Coronary artery (tissue), 2 donors: ENCODE results near the gene STXBP1.

Experiments used
- DNase-seq: peaks from one replicate; pipeline ENCODE4 v3.0.0-alpha.2; 2017; ENCODE audit warnings: low spot score
- H3K27ac ChIP-seq, 2 donors: fragments of 200-600 bp; sonication (generic); one replicate each; pipeline ENCODE4 v1.5.1; 2016 to 2019
- H3K4me3 ChIP-seq: fragments of 200-600 bp; sonication (generic); 2 replicates; pipeline ENCODE4 v1.5.1; 2016; ENCODE audit warnings: mild to moderate bottlenecking, moderate library complexity
- TF ChIP-seq, protein P1 (sequence below): fragments of 200-600 bp; sonication (generic); IDR thresholded peaks from one replicate; pipeline ENCODE4 v1.5.1; 2019; ENCODE audit warnings: antibody characterized with exemption

The STXBP1 gene

DNA sequence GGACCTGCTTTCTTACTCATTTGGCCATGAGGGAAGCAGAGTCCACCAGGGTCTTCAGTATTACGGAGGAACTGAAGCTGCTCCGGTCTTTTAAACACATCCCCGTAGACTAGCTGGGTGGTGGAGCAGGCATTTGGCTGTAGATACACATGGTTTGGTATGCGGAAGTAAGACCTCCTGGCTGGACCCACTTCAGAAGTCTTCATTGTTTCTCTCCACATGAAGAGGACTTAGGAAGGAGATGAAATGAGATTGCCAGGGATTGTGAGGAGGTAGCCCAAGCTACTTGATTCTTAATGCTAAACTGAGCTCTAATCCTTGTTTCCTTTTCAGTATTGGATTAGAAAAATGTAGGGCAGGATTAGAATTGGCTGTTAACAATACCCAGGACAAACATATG lies 32.9 kb downstream of the STXBP1 start:
- DNase-seq = no peak
- Histone ChIP-seq H3K4me3 (no peak overlapping the region), H3K27ac (no peak overlapping the region)
- TF ChIP-seq, protein P1, sequence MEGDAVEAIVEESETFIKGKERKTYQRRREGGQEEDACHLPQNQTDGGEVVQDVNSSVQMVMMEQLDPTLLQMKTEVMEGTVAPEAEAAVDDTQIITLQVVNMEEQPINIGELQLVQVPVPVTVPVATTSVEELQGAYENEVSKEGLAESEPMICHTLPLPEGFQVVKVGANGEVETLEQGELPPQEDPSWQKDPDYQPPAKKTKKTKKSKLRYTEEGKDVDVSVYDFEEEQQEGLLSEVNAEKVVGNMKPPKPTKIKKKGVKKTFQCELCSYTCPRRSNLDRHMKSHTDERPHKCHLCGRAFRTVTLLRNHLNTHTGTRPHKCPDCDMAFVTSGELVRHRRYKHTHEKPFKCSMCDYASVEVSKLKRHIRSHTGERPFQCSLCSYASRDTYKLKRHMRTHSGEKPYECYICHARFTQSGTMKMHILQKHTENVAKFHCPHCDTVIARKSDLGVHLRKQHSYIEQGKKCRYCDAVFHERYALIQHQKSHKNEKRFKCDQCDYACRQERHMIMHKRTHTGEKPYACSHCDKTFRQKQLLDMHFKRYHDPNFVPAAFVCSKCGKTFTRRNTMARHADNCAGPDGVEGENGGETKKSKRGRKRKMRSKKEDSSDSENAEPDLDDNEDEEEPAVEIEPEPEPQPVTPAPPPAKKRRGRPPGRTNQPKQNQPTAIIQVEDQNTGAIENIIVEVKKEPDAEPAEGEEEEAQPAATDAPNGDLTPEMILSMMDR = no peak

DNA sequence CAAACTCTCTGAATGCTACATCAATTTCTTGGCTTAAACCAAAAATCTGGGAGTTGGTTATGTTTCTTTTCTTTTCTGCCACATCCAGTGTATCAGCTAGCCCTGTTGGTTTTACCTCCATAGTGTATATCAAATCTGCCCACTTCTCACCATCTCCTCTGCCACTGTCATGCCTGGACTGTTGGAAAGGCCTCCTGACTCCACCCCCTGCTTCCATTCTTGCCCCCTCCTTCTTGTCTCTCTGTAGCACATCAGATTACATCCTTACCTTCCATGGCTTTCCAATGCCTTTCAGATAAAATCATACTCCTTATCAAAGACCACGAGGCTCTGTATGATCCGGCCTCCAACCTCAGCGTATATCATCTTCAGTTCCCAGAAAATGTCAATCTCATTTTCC lies 35.4 kb downstream of the STXBP1 start:
- H3K27ac ChIP-seq = no peak overlapping the region
- no peak overlapping the region for H3K4me3 ChIP-seq
- TF ChIP-seq, protein P1 = no peak
- DNase-seq = no peak

DNA sequence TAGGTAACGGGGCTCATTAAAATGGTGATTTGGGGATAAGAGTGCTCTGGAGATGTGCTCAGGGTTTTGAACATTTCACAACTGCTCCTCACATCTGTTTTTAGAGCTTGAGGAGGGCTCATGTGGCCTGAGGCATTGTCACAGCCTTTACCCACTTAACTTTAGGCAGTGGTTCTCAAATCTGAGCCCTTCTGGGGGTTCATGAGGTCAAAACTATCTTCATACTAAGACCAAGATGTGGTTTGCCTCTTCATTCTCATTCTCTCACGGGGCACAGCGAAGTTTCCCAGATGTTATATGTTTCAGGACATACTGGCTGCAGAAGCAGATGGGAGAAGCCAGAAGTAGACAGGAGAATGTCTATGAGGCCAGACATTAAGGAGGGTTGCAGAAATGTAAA lies 38.4 kb downstream of the STXBP1 start:
- TF ChIP-seq, protein P1 = no peak
- no peak overlapping the region for H3K4me3 ChIP-seq
- H3K27ac ChIP-seq = no peak overlapping the region
- DNase-seq = no peak

DNA sequence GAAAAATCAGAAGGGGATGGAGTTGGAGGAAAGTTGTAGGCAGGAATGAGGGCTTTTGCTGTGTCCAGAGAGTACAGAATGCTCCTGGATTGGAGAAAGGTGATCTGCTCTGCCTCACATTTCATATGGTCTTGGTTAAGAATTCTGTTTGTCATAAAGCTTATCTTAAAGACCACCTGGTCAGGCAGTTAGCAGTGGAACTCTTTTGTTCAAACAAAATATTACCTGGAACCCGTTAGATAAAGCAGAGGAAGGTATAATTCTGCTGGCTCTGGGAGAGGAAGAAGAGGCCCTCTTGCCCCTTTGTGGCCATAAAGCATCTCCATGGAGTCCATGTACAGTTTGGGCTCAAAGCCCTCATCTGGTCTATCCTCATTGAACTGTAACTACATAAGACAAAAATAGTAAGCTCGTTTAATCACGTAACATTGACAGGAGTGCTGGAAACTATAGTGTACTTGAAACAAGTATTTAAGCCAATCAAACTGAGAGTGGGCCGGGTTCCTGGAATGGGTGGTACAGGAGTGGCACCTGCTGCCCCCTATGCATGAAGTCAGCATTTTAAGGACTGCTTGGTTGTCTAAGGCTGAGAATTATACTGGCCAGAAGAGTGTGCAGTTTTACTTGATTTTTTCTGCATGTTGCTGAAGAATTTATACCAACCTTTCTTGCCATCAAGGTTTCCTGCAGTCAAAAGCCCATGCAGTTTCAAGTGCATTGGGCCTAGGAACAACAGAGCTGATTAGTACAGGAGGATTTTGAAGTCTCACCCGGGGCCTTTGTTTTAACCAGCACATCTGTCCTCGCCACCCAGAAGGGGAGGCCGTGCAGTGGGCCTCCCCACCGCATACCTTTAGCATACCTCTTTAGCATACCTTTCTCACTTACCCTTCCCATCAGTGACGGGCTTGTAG lies 39.9 kb downstream of the STXBP1 start:
- DNase-seq = no peak
- H3K27ac ChIP-seq = no peak overlapping the region
- TF ChIP-seq, protein P1 = no peak
- no peak overlapping the region for H3K4me3 ChIP-seq

DNA sequence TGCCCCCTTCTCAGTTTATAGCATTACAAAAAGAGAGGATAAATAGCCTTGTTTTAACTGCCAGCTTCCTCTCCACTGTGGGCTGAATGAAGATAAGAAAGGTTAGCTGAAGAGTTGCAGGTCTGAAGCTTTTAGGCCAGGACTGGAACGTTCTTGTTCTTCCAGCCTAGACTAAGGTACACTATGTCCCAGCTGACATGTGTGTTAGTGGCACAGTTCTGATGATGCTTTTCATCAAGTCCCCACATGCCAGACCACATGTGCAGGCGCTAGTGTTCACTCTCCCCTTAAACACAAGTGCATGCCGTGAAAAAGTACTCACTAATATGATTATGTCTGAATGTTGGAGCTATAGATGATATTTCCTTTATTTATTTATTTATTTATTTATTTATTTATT lies 40.7 kb downstream of the STXBP1 start:
- Histone ChIP-seq H3K27ac (no peak overlapping the region), H3K4me3 (no peak overlapping the region)
- TF ChIP-seq, protein P1 = no peak
- DNase-seq = no peak

DNA sequence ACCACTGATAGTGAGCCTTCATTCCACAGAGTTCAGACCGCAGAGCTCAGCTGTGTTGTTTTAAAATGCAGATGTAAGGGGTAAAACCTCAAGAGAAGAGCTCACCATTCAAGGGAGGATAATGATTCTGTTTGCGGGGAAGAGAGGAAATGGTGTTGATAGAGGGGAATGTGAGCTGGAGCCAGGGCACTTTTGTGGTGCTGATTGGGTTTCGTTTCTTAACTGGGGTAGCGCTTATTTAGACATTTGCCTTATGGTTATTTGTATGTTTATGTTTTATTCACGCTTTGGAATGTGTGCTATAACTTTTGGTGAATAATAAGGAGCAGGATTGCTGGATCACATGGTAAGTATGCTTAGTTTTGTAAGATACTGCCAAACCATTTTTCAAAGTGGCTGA lies 42.5 kb downstream of the STXBP1 start:
- DNase-seq = no peak
- TF ChIP-seq, protein P1 = no peak
- Histone ChIP-seq H3K4me3 (no peak overlapping the region), H3K27ac (no peak overlapping the region)

DNA sequence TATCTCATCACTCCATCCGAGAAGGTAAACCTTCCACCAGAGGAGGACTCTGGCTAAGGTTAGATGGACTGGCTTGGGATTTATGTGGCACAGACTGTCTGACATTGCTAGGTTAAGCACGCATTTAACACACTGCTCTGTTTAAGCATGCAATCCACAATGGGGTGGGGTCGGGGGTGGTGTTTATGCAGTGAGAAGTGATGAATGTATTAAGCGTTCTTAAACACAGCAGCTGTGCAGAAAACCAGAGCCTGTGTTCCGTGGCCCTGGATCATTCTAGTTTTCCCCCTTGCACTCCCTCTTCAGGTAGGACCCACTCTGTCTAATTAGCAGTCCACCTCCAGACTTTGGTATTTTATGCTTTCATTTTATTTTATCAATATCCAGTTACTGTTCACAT lies 46.4 kb downstream of the STXBP1 start:
- TF ChIP-seq, protein P1 = no peak
- DNase-seq = no peak
- H3K4me3 ChIP-seq = no peak overlapping the region
- H3K27ac ChIP-seq = no peak overlapping the region
